LNCAP (cell line): Measurements from ENCODE around the gene MUSK.

Experiments used
- TF ChIP-seq, protein P1 (sequence below): fragments of 450-650 bp; IDR thresholded peaks from 2 replicates; pipeline ENCODE4 v1.5.1; 2017; ENCODE audit warnings: mild to moderate bottlenecking

Gene MUSK

GRCh38 chr9:110731437-110732028 is 62.9 kb downstream of the MUSK start:
- TF ChIP-seq, protein P1, sequence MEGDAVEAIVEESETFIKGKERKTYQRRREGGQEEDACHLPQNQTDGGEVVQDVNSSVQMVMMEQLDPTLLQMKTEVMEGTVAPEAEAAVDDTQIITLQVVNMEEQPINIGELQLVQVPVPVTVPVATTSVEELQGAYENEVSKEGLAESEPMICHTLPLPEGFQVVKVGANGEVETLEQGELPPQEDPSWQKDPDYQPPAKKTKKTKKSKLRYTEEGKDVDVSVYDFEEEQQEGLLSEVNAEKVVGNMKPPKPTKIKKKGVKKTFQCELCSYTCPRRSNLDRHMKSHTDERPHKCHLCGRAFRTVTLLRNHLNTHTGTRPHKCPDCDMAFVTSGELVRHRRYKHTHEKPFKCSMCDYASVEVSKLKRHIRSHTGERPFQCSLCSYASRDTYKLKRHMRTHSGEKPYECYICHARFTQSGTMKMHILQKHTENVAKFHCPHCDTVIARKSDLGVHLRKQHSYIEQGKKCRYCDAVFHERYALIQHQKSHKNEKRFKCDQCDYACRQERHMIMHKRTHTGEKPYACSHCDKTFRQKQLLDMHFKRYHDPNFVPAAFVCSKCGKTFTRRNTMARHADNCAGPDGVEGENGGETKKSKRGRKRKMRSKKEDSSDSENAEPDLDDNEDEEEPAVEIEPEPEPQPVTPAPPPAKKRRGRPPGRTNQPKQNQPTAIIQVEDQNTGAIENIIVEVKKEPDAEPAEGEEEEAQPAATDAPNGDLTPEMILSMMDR, result no peak

DNA sequence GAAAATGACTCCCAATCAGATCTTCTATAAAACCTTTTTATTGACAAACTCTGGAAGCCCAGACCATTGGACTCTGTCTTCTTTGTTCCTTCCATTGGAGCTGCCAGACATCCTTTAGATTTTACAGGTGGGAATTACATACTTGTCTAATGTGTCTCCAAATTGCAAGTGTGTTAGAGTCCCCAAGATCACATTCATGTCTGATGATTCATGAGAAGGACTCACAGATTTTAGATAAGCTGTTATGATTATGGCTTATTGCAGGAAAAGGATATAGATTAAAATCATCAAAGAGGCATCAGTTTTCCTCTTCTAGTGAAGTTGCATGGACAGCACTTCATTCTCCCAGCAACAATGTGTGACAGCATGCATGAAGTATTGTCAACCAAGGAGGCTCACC is 70.4 kb downstream of the MUSK start:
- TF ChIP-seq, protein P1, result no peak

GRCh38 chr9:110742741-110743371 is 74.3 kb downstream of the MUSK start:
- TF ChIP-seq, protein P1, result no peak

- TF ChIP-seq, protein P1, result no peak
Measured at GRCh38 chr9:110744715-110745384, 76.3 kb downstream of the MUSK start.

DNA sequence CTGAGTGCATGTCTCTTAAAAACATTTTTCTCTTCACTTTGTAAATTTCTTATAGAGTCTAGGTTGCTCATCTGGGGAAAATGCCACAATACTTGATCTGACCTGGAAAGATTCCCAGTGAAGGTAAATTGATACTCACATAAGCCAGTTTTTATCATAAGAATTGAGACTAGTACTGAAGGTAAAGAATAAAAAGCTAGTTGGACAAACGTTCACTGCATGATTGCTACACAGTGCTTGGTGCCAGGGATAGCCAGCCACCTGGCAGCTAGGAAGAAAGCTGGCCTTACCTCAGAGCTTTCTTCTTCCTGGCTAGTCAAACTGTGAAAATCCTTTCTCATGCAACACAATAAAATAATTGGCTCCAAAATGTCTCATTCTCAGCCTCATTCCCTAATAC is 77.1 kb downstream of the MUSK start:
- TF ChIP-seq, protein P1, result no peak

- TF ChIP-seq, protein P1, result no peak
Measured at GRCh38 chr9:110746211-110746930, 77.8 kb downstream of the MUSK start.

DNA sequence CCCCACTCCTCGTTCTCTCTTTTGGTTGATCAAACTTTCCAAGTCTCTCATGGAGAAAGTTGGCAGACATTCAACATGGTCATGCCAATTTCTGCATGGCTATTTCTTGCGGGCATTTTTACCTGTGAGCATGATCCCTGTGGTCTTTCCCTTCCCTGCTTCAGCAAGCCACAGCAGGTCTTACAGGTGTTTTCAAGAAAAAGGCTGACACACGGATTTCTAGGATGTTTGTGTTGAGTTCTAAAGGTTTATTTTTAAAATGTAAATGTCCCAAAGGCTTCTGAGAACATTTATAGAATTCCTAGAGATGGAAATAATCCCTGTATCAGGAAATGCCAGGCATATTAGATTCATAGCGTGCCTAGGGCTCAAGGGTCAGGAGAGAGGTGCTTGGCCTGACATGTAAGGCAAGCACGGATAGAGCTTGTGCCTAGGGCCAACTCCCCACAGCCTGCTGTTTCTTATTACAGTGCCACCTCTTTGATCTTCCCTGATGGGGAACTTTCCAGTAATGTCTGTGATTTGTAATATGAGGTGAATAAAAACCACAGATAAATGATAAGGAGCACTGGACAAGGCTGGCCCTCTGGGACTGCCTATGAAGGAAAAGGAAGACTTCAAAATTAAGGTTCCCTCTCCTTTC is 79.8 kb downstream of the MUSK start:
- TF ChIP-seq, protein P1, result no peak
